Vagina (tissue), 2 donors: ENCODE results near the gene TSC2. TPM values are rescaled to one million over a fixed set of nuclear protein-coding genes. Genes with fewer than 3 reads are reported as not detected.

ENCODE experiments used
- DNase-seq, 2 donors: peaks; one replicate each; pipeline ENCODE4 v3.0.0-alpha.2; 2017; ENCODE audit errors: extremely low spot score in 2 of 2
- H3K27ac ChIP-seq: fragments of 200-600 bp; sonication (generic); one replicate; pipeline ENCODE4 v1.5.1; 2019
- H3K27me3 ChIP-seq: fragments of 200-600 bp; sonication (generic); one replicate; pipeline ENCODE4 v1.5.1; 2019
- H3K36me3 ChIP-seq, 2 donors: fragments of 200-600 bp; sonication (generic); one replicate each; pipeline ENCODE4 v1.5.1; 2017 to 2019
- H3K4me1 ChIP-seq: fragments of 200-600 bp; sonication (generic); one replicate; pipeline ENCODE4 v1.5.1; 2019
- H3K4me3 ChIP-seq, 2 donors: fragments of 200-600 bp; sonication (generic); 1 replicate in 1 of 2; 2 replicates in 1 of 2; pipeline ENCODE4 v1.5.1; 2016 to 2019
- H3K9me3 ChIP-seq: fragments of 200-600 bp; sonication (generic); one replicate; pipeline ENCODE4 v1.5.1; 2019
- CTCF ChIP-seq, 3 experiments: fragments of 450-650 bp in 2 of 3; fragments of 200-600 bp in 1 of 3; sonication (generic) in 1 of 3; IDR thresholded peaks; one replicate each; pipeline ENCODE4 v1.5.1; 2017 to 2019; ENCODE audit warnings: antibody characterized with exemption in 3 of 3, mild to moderate bottlenecking in 2 of 3, moderate library complexity in 2 of 3
- POLR2A ChIP-seq, 2 donors: fragments of 450-650 bp; IDR thresholded peaks; one replicate each; pipeline ENCODE4 v1.6.1; 2017; ENCODE audit warnings: antibody characterized with exemption in 2 of 2, mild to moderate bottlenecking in 2 of 2, moderate library complexity in 2 of 2
- POLR2AphosphoS5 ChIP-seq, 2 donors: sonication (generic); formaldehyde crosslinking; IDR thresholded peaks; one replicate each; pipeline ENCODE4 v1.9.0; 2017; ENCODE audit warnings: antibody characterized with exemption in 2 of 2, mild to moderate bottlenecking in 2 of 2, low read depth in 1 of 2; ENCODE audit not compliant: insufficient read depth in 1 of 2
- intact Hi-C: fragments of 100-400 bp; cut with DNase I; formaldehyde crosslinking; loops from one replicate; pipeline ENCODE4 v1.15.1; 2023
- total RNA-seq: library from RNA; depleted of rRNA; stranded (reverse); fragments of >200 nt; gene quantifications from one replicate; pipeline ENCODE4 v1.2.3, GENCODE V29; 2016

Gene TSC2
- total RNA-seq, 1 donor from 2014 or later: 78.6 TPM

GRCh38 chr16:2025878-2026460, 21.8 kb upstream of the TSC2 start:
- no peak for DNase-seq
- H3K27ac ChIP-seq: peak overlapping the region; percentile 81
- no peak for TF ChIP-seq POLR2AphosphoS5 (IDR thresholded peaks at IDR 0.05; ENCODE audit: insufficient read depth in 1 of 2, low read depth in 1 of 2)
- TF ChIP-seq POLR2A (IDR thresholded peaks at IDR 0.05): no peak
- TF ChIP-seq CTCF (IDR thresholded peaks at IDR 0.05): no peak

GRCh38 chr16:2026461-2027023, 21.2 kb upstream of the TSC2 start, which contains the start of gene NHERF2:
Gene NHERF2, plus strand, starts transcription at chr16:2026902. Its CDS starts 104 bp downstream, at chr16:2027006.
- peak within 1 kb of the TSS; percentile 81 for H3K27ac ChIP-seq
- TF ChIP-seq POLR2A (IDR thresholded peaks at IDR 0.05) (no peak), CTCF (IDR thresholded peaks at IDR 0.05) (no peak), POLR2AphosphoS5 (IDR thresholded peaks at IDR 0.05; ENCODE audit: insufficient read depth in 1 of 2, low read depth in 1 of 2) (no peak)
- no peaks in the 10 kb centered on the region for H3K9me3 ChIP-seq
- H3K36me3 ChIP-seq: no peaks in the 10 kb centered on the region
- H3K4me3 ChIP-seq: peak within 1 kb of the TSS; percentile 67 to 81
- H3K27me3 ChIP-seq: no peaks in the 10 kb centered on the region
- no peak for DNase-seq
- peaks cover 78% of the 10 kb centered on the region for H3K4me1 ChIP-seq
- intact Hi-C loops: no loop called here

More at GRCh38 chr16:2025878-2026460, 21.8 kb upstream of the TSC2 start:
- Histone ChIP-seq H3K36me3 (no peaks in the 10 kb centered on the region), H3K27me3 (no peaks in the 10 kb centered on the region), H3K9me3 (no peaks in the 10 kb centered on the region), H3K4me3 (peak overlapping the region; percentile 67 to 81), H3K4me1 (peaks cover 72% of the 10 kb centered on the region)
- intact Hi-C loops: no loop called here

- Histone ChIP-seq H3K27ac (peak overlapping the region; percentile 52), H3K27me3 (no peaks in the 10 kb centered on the region), H3K36me3 (no peaks in the 10 kb centered on the region), H3K4me1 (peaks cover 83% of the 10 kb centered on the region), H3K9me3 (no peaks in the 10 kb centered on the region), H3K4me3 (peak overlapping the region; percentile 67 to 81)
- no peak for TF ChIP-seq POLR2A (IDR thresholded peaks at IDR 0.05)
- no peak for DNase-seq
- intact Hi-C loops: no loop called here
Measured at GRCh38 chr16:2027024-2028010, 20.5 kb upstream of the TSC2 start.

- Histone ChIP-seq H3K9me3 (no peaks in the 10 kb centered on the region), H3K27me3 (no peaks in the 10 kb centered on the region), H3K27ac (peak overlapping the region; percentile 52), H3K4me3 (peak overlapping the region; percentile 67 to 81), H3K4me1 (peaks cover 84% of the 10 kb centered on the region), H3K36me3 (no peaks in the 10 kb centered on the region)
- no peak for TF ChIP-seq POLR2A (IDR thresholded peaks at IDR 0.05)
- no peak for TF ChIP-seq CTCF (IDR thresholded peaks at IDR 0.05)
- intact Hi-C loops: no loop called here
- DNase-seq: no peak
Measured at GRCh38 chr16:2028146-2028545, 19.6 kb upstream of the TSC2 start.

- intact Hi-C loops: no loop called here
- no peak for DNase-seq
- Histone ChIP-seq H3K36me3 (no peaks in the 10 kb centered on the region), H3K4me1 (peaks cover 84% of the 10 kb centered on the region), H3K27me3 (no peaks in the 10 kb centered on the region), H3K9me3 (no peaks in the 10 kb centered on the region), H3K4me3 (peak overlapping the region; percentile 67 to 81), H3K27ac (no peak overlapping the region)
- TF ChIP-seq POLR2A (IDR thresholded peaks at IDR 0.05) (no peak), POLR2AphosphoS5 (IDR thresholded peaks at IDR 0.05; ENCODE audit: insufficient read depth in 1 of 2, low read depth in 1 of 2) (no peak), CTCF (IDR thresholded peaks at IDR 0.05) (no peak)
Measured at GRCh38 chr16:2028620-2029220, 19.1 kb upstream of the TSC2 start.
